ENCODE data around the gene MTCL1.

The MTCL1 gene

GRCh38 chr18:8778824-8779223, 73.5 kb downstream of the MTCL1 start:
- TF ChIP-seq CTCF (conservative IDR thresholded peaks at IDR 0.05; ENCODE audit: low read length) = no peak
- TF ChIP-seq EZH2phosphoT487 (IDR thresholded peaks at IDR 0.05; ENCODE audit: borderline replicate concordance) = no peak
- no peaks in the 10 kb centered on the region for H3K9me2 ChIP-seq (replicated peaks; ENCODE audit: low read depth, low read length)
- no peaks in the 10 kb centered on the region for H3K27me3 ChIP-seq (ENCODE audit: insufficient read depth, low read length, poor library complexity, severe bottlenecking)
- no peaks in the 10 kb centered on the region for H3F3A ChIP-seq (ENCODE audit: low read depth)
- no peak overlapping the region for H2AFZ ChIP-seq (ENCODE audit: low read length)
- no peaks in the 10 kb centered on the region for H3K4me1 ChIP-seq (ENCODE audit: insufficient read depth, low read length, poor library complexity, severe bottlenecking)
- no peaks in the 10 kb centered on the region for H3K79me2 ChIP-seq (ENCODE audit: insufficient read depth, low read length)
- H3K9me3 ChIP-seq (ENCODE audit: insufficient read depth, low read depth, low read length) = no peaks in the 10 kb centered on the region
- no peak overlapping the region for H3K4me2 ChIP-seq (ENCODE audit: low read depth, low read length, poor library complexity, severe bottlenecking)
- no peaks in the 10 kb centered on the region for H4K20me1 ChIP-seq (ENCODE audit: insufficient read depth, low read length, poor library complexity, severe bottlenecking)
- H3K9ac ChIP-seq (ENCODE audit: low read depth, low read length, poor library complexity, severe bottlenecking) = no peak overlapping the region
- H3K36me3 ChIP-seq (ENCODE audit: insufficient read depth, low read length) = peaks cover 4% of the 10 kb centered on the region; the same call in 1 of the 2 replicates
- H3K4me3 ChIP-seq (ENCODE audit: low read length, poor library complexity, severe bottlenecking) = no peak overlapping the region

GRCh38 chr18:8779251-8779650, 73.9 kb downstream of the MTCL1 start:
- H4K20me1 ChIP-seq (ENCODE audit: insufficient read depth, low read length, poor library complexity, severe bottlenecking) = no peaks in the 10 kb centered on the region
- TF ChIP-seq EZH2phosphoT487 (IDR thresholded peaks at IDR 0.05; ENCODE audit: borderline replicate concordance) (no peak), CTCF (conservative IDR thresholded peaks at IDR 0.05; ENCODE audit: low read length) (no peak)
- no peak overlapping the region for H3K9ac ChIP-seq (ENCODE audit: low read depth, low read length, poor library complexity, severe bottlenecking)
- no peak overlapping the region for H3K4me3 ChIP-seq (ENCODE audit: low read length, poor library complexity, severe bottlenecking)
- no peaks in the 10 kb centered on the region for H3K27me3 ChIP-seq (ENCODE audit: insufficient read depth, low read length, poor library complexity, severe bottlenecking)
- H3K4me1 ChIP-seq (ENCODE audit: insufficient read depth, low read length, poor library complexity, severe bottlenecking) = no peaks in the 10 kb centered on the region
- peaks cover 6% of the 10 kb centered on the region; the same call in 1 of the 2 replicates for H3K36me3 ChIP-seq (ENCODE audit: insufficient read depth, low read length)
- no peak overlapping the region for H2AFZ ChIP-seq (ENCODE audit: low read length)
- H3K79me2 ChIP-seq (ENCODE audit: insufficient read depth, low read length) = no peaks in the 10 kb centered on the region
- H3K9me3 ChIP-seq (ENCODE audit: insufficient read depth, low read depth, low read length) = no peaks in the 10 kb centered on the region
- H3K9me2 ChIP-seq (replicated peaks; ENCODE audit: low read depth, low read length) = no peaks in the 10 kb centered on the region
- no peaks in the 10 kb centered on the region for H3F3A ChIP-seq (ENCODE audit: low read depth)
- H3K4me2 ChIP-seq (ENCODE audit: low read depth, low read length, poor library complexity, severe bottlenecking) = no peak overlapping the region

- H2AFZ ChIP-seq (ENCODE audit: low read length) = no peak overlapping the region
- H3K4me2 ChIP-seq (ENCODE audit: low read depth, low read length, poor library complexity, severe bottlenecking) = no peak overlapping the region
- no peaks in the 10 kb centered on the region for H3K4me1 ChIP-seq (ENCODE audit: insufficient read depth, low read length, poor library complexity, severe bottlenecking)
- peaks cover 12% of the 10 kb centered on the region; the same call in 1 of the 2 replicates for H3K36me3 ChIP-seq (ENCODE audit: insufficient read depth, low read length)
- no peaks in the 10 kb centered on the region for H4K20me1 ChIP-seq (ENCODE audit: insufficient read depth, low read length, poor library complexity, severe bottlenecking)
- no peaks in the 10 kb centered on the region for H3F3A ChIP-seq (ENCODE audit: low read depth)
- no peaks in the 10 kb centered on the region for H3K27me3 ChIP-seq (ENCODE audit: insufficient read depth, low read length, poor library complexity, severe bottlenecking)
- no peak overlapping the region for H3K4me3 ChIP-seq (ENCODE audit: low read length, poor library complexity, severe bottlenecking)
- no peak overlapping the region for H3K9ac ChIP-seq (ENCODE audit: low read depth, low read length, poor library complexity, severe bottlenecking)
- H3K79me2 ChIP-seq (ENCODE audit: insufficient read depth, low read length) = no peaks in the 10 kb centered on the region
- H3K9me3 ChIP-seq (ENCODE audit: insufficient read depth, low read depth, low read length) = no peaks in the 10 kb centered on the region
- no peak for TF ChIP-seq EZH2phosphoT487 (IDR thresholded peaks at IDR 0.05; ENCODE audit: borderline replicate concordance)
- no peak for TF ChIP-seq CTCF (conservative IDR thresholded peaks at IDR 0.05; ENCODE audit: low read length)
- H3K9me2 ChIP-seq (replicated peaks; ENCODE audit: low read depth, low read length) = no peaks in the 10 kb centered on the region
Measured at GRCh38 chr18:8780227-8780626, 74.9 kb downstream of the MTCL1 start.

All from Loucy (cell line).